Endothelial cell of umbilical vein (primary cell): ENCODE data around the gene CNTNAP2.

Experiments used
- CTCF ChIP-seq, 2 donors: IDR thresholded peaks; 1 replicate in 1 of 2; 2 replicates in 1 of 2; pipeline ENCODE4 v1.5.1; 2011; ENCODE audit warnings: low read length in 2 of 2, mild to moderate bottlenecking in 2 of 2, moderate library complexity in 2 of 2, control low read depth in 1 of 2, inconsistent platforms in 1 of 2, low read depth in 1 of 2; ENCODE audit not compliant: insufficient read depth in 1 of 2; ENCODE audit errors: extremely low read depth in 1 of 2
- EZH2 ChIP-seq: IDR thresholded peaks from 2 replicates; pipeline ENCODE4 v1.6.1; 2012; ENCODE audit warnings: borderline replicate concordance, low read depth, mild to moderate bottlenecking, moderate library complexity, low read length, inconsistent platforms; ENCODE audit not compliant: severe bottlenecking
- FOS ChIP-seq: IDR thresholded peaks from 2 replicates; pipeline ENCODE4 v1.6.1; 2011; ENCODE audit warnings: mild to moderate bottlenecking, low read length, moderate library complexity, borderline replicate concordance; ENCODE audit not compliant: insufficient read depth
- JUN ChIP-seq: IDR thresholded peaks from 2 replicates; pipeline ENCODE4 v1.6.1; 2011; ENCODE audit warnings: borderline replicate concordance, low read depth; ENCODE audit not compliant: insufficient read length, insufficient read depth
- MAX ChIP-seq: IDR thresholded peaks from 2 replicates; pipeline ENCODE4 v1.6.1; 2011; ENCODE audit not compliant: insufficient read depth, insufficient read length
- MYC ChIP-seq: IDR thresholded peaks from one replicate; pipeline ENCODE4 v1.6.1; 2011; ENCODE audit warnings: mild to moderate bottlenecking, low read depth, low read length
- POLR2A ChIP-seq: IDR thresholded peaks from 2 replicates; pipeline ENCODE4 v1.6.1; 2012; ENCODE audit warnings: low read depth, mild to moderate bottlenecking, control low read depth, low read length
- POLR2AphosphoS5 ChIP-seq: IDR thresholded peaks from 2 replicates; pipeline ENCODE4 v1.6.1; 2012; ENCODE audit warnings: low read depth, mild to moderate bottlenecking, control low read depth, low read length, moderate library complexity; ENCODE audit not compliant: insufficient read depth

GRCh38 chr7:146492017-146492416 lies 375.4 kb downstream of the CNTNAP2 start:
- TF ChIP-seq CTCF (IDR thresholded peaks at IDR 0.05; ENCODE audit: extremely low read depth in 1 of 2, insufficient read depth in 1 of 2, low read depth in 1 of 2, low read length in 2 of 2), result no peak
- no peak for TF ChIP-seq POLR2A
- TF ChIP-seq MAX, result no peak
- TF ChIP-seq FOS, result no peak
- no peak for TF ChIP-seq EZH2
- no peak for TF ChIP-seq POLR2AphosphoS5
- TF ChIP-seq MYC, result no peak
- no peak for TF ChIP-seq JUN
